SH-SY5Y (cell line): ENCODE data around the gene RARB.

Experiments
- GATA2 ChIP-seq: IDR thresholded peaks from 2 replicates; pipeline ENCODE4 v1.6.1; 2011; ENCODE audit warnings: mild to moderate bottlenecking, low read depth, low read length
- GATA3 ChIP-seq: IDR thresholded peaks from 2 replicates; pipeline ENCODE4 v1.6.1; 2011; ENCODE audit warnings: low read depth, mild to moderate bottlenecking, low read length, moderate library complexity

- TF ChIP-seq GATA2 = no peak
- no peak for TF ChIP-seq GATA3
Measured at GRCh38 chr3:25576831-25577454, 148.9 kb downstream of the RARB start.
